ENCODE results near the gene INPP5F. TPM values are rescaled to one million over a fixed set of nuclear protein-coding genes. Genes with fewer than 3 reads are reported as not detected.

INPP5F gene
- total and polyA plus RNA-seq, 11 donors = 3.0 to 9.9 (median 6.4) TPM

DNA sequence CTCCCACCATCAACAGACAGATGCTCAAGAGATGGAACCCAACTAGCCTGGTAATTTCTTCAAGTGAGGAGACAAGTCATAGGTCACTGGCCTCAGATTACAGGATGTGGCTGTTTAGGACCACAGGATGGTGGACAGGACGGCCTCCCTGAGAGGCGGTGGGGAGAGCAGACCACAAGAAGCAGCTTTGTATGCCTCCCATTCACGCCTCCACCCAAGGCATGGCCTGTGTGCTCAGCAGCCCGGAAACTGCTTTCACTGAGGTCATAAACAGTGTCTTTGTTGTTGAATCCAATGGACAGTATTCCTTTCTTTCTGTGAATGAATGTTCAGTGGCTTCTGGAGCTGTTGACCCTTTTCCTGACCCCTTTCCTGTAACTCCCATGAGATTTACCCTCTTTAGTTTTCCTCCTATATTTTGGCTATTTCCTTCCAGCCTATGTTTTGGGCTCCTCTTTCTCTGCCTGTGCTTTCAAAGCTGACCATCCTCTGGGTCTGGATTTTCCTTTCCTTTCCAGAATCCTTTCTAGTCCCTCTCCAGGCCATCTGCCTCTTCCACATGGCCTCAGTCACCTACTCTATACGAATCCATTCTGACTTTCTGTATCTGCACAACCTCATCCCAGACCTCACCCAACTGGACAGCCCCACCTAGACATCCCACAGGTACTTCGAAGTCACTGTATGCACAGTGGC lies 32.4 kb upstream of the INPP5F start:
- H3K4me3 ChIP-seq = no peak overlapping the region
- intact Hi-C loops (cut with DNase I) = no loop called here
- DNase-seq = no peak
- ATAC-seq = no peak
- H3K9me3 ChIP-seq = no peaks in the 10 kb centered on the region
- 70 to 77% (median 74%) methylated on average over 6 of the region's 6 CpGs for WGBS, 4 donors
- no peaks in the 10 kb centered on the region for H3K27me3 ChIP-seq
- no peaks in the 10 kb centered on the region for H3K4me1 ChIP-seq
- TF ChIP-seq POLR2A (IDR thresholded peaks at IDR 0.05) = no peak
- TF ChIP-seq, protein P1, sequence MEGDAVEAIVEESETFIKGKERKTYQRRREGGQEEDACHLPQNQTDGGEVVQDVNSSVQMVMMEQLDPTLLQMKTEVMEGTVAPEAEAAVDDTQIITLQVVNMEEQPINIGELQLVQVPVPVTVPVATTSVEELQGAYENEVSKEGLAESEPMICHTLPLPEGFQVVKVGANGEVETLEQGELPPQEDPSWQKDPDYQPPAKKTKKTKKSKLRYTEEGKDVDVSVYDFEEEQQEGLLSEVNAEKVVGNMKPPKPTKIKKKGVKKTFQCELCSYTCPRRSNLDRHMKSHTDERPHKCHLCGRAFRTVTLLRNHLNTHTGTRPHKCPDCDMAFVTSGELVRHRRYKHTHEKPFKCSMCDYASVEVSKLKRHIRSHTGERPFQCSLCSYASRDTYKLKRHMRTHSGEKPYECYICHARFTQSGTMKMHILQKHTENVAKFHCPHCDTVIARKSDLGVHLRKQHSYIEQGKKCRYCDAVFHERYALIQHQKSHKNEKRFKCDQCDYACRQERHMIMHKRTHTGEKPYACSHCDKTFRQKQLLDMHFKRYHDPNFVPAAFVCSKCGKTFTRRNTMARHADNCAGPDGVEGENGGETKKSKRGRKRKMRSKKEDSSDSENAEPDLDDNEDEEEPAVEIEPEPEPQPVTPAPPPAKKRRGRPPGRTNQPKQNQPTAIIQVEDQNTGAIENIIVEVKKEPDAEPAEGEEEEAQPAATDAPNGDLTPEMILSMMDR (IDR thresholded peaks at IDR 0.05) = no peak
- no peaks in the 10 kb centered on the region for H3K36me3 ChIP-seq
- no peak overlapping the region for H3K27ac ChIP-seq

DNA sequence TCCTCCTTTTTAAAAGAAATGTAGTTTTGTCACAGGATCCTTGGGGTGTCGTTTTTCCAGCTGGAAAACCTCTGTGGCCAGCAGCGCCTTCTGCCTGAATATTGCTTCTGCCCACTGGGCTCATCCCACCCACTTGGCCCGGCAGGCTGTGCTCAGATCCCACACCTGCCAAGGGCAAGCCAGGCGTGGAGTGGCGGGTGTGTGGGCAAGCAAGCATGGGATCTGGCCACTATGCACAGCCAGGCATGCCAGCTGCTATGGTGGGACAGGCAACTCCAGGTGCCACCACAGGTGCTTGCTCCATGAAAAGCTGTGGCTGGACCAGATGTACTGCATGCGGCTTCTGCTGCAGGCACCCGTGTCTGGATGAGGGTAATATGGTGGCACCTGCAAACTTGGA lies 31.2 kb upstream of the INPP5F start:
- peaks cover 0 to 4% (median 0%) of the 10 kb centered on the region in 9 donors for H3K27me3 ChIP-seq
- H3K4me3 ChIP-seq = no peak overlapping the region
- H3K27ac ChIP-seq = no peak overlapping the region
- no peak for DNase-seq
- 87 to 94% (median 91%) methylated on average over 5 to 7 of the region's 7 CpGs for WGBS, 4 donors
- no peaks in the 10 kb centered on the region for H3K9me3 ChIP-seq
- no peaks in the 10 kb centered on the region for H3K36me3 ChIP-seq
- no peaks in the 10 kb centered on the region for H3K4me1 ChIP-seq
- intact Hi-C loops (cut with DNase I) = no loop called here
- no peak for TF ChIP-seq POLR2A (IDR thresholded peaks at IDR 0.05)
- TF ChIP-seq, protein P1 (IDR thresholded peaks at IDR 0.05) = no peak
- no peak for ATAC-seq

DNA sequence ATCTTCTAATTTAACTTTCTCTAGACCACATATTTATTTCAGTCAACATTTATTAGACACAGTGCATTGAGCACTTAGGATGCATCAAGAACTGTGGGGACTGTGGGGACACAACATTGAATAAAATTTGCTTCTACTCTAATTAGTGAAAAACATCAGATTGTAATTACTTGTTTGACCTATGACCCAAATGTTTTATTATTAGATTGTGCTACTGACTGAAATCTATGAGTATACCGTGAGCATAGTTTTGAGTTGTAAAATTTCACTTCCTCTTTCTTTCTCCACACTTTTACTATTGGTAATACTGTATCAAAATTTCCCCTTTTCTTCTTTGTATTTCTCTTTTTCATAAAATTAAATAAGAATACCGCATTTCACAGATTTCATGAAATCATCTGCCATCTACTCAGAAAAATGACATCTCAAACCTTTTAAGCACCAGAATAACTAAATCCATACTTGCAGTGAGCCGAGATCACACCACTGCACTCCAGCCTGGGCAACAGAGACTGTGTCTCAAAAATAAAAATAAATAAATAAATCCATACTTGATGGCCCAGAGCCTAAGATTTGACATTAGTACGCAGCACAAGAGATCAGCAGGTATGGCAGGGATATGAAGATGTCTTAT lies 25.4 kb upstream of the INPP5F start:
- Histone ChIP-seq H3K36me3 (no peaks in the 10 kb centered on the region), H3K27me3 (peaks cover 0 to 4% (median 0%) of the 10 kb centered on the region in 9 donors), H3K27ac (peak overlapping the region in 1 of 12 donors; percentile 21), H3K4me1 (peaks cover 0 to 23% (median 0%) of the 10 kb centered on the region in 12 donors), H3K4me3 (no peak overlapping the region), H3K9me3 (no peaks in the 10 kb centered on the region)
- WGBS, 4 donors = 84 to 90% (median 87%) methylated on average over 4 of the region's 4 CpGs
- intact Hi-C loops (cut with DNase I) = no loop called here
- TF ChIP-seq POLR2A (IDR thresholded peaks at IDR 0.05) = no peak
- DNase-seq = no peak
- no peak for ATAC-seq

DNA sequence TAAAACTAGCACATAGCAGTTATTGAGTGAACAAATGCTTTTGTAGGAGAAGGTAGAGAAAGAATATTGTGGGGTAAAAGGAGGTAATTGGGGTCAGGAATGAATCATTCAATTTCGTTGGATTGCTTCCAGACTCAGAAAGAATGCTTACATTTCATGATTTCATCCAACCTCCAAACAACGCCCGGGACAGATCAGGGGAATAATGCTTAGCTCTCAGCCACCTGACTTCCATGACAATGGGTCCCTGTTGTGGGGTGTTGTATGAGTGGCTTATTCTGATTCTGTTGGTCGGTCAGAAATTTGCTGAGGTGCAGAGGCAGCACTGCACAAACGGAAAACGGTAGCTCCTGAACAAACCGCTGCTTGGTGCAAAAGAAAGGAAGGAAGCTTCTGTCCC lies 24.0 kb upstream of the INPP5F start:
- Histone ChIP-seq H3K4me1 (peaks cover 0 to 27% (median 0%) of the 10 kb centered on the region in 12 donors), H3K4me3 (no peak overlapping the region), H3K36me3 (no peaks in the 10 kb centered on the region), H3K9me3 (peaks cover 0 to 7% (median 0%) of the 10 kb centered on the region in 12 donors), H3K27me3 (peaks cover 0 to 4% (median 0%) of the 10 kb centered on the region in 9 donors), H3K27ac (no peak overlapping the region)
- TF ChIP-seq, protein P1 (IDR thresholded peaks at IDR 0.05) = no peak
- TF ChIP-seq POLR2A (IDR thresholded peaks at IDR 0.05) = no peak
- ATAC-seq = no peak
- 51 to 64% (median 58%) methylated on average over 7 of the region's 7 CpGs for WGBS, 4 donors
- no peak for DNase-seq
- intact Hi-C loops (cut with DNase I) = no loop called here

Data from heart left ventricle (tissue), 16 donors.